Spinal cord (tissue), 10 donors: ENCODE data around the gene PA2G4. TPM values are rescaled to one million over a fixed set of nuclear protein-coding genes. Genes with fewer than 3 reads are reported as not detected.

Experiments
- DNase-seq, 6 donors: peaks; one replicate each; pipeline versions ENCODE4 v3.0.0 to v3.0.0-alpha.2; 2013 to 2015; ENCODE audit warnings: low spot score in 6 of 6, low read depth in 4 of 6
- H3K27ac ChIP-seq: one replicate; pipeline ENCODE4 v1.5.1; 2013; ENCODE audit warnings: low read depth, low read length, control low read depth
- H3K27me3 ChIP-seq: one replicate; pipeline ENCODE4 v1.6.1; 2013; ENCODE audit warnings: low read length; ENCODE audit not compliant: control insufficient read depth, insufficient read depth
- H3K36me3 ChIP-seq: one replicate; pipeline ENCODE4 v1.6.1; 2013; ENCODE audit warnings: low read length; ENCODE audit not compliant: control insufficient read depth, insufficient read depth
- H3K4me1 ChIP-seq: one replicate; pipeline ENCODE4 v1.6.1; 2013; ENCODE audit warnings: low read length; ENCODE audit not compliant: control insufficient read depth, insufficient read depth
- H3K4me3 ChIP-seq: one replicate; pipeline ENCODE4 v1.5.1; 2013; ENCODE audit warnings: low read depth, low read length, control low read depth
- H3K9me3 ChIP-seq: one replicate; pipeline ENCODE4 v1.6.1; 2013; ENCODE audit warnings: low read length; ENCODE audit not compliant: control insufficient read depth, insufficient read depth
- WGBS: methylation state at CpG from one replicate; pipeline ENCODE4 v1.1.5; 2013; ENCODE audit warnings: missing lambda C conversion rate; ENCODE audit not compliant: insufficient coverage; 5-methylcytosine and 5-hydroxymethylcytosine counted together
- polyA plus RNA-seq, 2 donors: library from polyadenylated mRNA; unstranded; fragments of 120-200 nt; gene quantifications; one replicate each; pipeline ENCODE4 v1.2.1, GENCODE V29; 2013; ENCODE audit not compliant: insufficient read length in 2 of 2
- total RNA-seq, 2 donors: library from RNA; depleted of rRNA in 1 of 2; stranded (reverse); fragments of 120-200 nt in 1 of 2; fragments of >200 nt in 1 of 2; gene quantifications; one replicate each; pipeline versions ENCODE4 v1.2.3 to v1.2.4, GENCODE V29; 2013 to 2014
- donor health status: healthy.

PA2G4 gene
- total and polyA plus RNA-seq, 4 donors: 63.6 to 126 (median 114) TPM

DNA sequence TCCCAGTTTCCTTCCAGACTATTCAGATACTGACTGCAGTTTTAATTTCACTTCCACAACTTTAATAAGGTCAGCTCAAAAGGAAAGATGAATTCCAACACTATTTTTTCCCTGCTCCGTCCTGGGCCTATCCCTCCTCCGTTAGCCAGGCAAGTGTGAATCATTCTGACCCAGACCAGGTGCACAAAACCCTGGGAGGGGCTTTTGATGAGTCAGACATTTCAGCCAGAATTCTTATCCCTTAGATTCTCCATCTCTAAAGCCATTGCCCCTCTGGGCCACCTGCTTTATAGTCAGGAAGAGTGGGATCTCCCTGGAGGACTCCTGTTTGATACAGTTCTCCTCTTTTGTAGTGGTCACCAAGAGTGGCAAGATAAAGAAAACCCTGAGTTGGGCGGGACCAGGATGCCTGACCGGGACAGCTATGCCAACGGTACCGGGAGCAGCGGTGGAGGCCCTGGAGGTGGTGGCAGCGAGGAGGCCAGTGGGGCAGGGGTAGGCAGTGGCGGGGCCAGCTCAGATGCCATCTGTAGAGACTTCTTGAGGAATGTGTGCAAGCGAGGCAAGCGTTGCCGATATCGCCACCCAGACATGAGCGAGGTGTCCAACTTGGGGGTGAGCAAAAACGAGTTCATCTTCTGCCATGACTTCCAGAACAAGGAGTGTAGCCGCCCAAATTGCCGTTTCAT is 15.9 kb downstream of the PA2G4 start:
- WGBS: 97% methylated on average over 14 of the region's 17 CpGs
- no peak overlapping the region for H3K27ac ChIP-seq
- no peaks in the 10 kb centered on the region for H3K9me3 ChIP-seq
- H3K4me3 ChIP-seq: no peak overlapping the region
- H3K27me3 ChIP-seq: no peaks in the 10 kb centered on the region
- no peak for DNase-seq
- H3K36me3 ChIP-seq: peaks cover 27% of the 10 kb centered on the region
- peaks cover 19% of the 10 kb centered on the region for H3K4me1 ChIP-seq

DNA sequence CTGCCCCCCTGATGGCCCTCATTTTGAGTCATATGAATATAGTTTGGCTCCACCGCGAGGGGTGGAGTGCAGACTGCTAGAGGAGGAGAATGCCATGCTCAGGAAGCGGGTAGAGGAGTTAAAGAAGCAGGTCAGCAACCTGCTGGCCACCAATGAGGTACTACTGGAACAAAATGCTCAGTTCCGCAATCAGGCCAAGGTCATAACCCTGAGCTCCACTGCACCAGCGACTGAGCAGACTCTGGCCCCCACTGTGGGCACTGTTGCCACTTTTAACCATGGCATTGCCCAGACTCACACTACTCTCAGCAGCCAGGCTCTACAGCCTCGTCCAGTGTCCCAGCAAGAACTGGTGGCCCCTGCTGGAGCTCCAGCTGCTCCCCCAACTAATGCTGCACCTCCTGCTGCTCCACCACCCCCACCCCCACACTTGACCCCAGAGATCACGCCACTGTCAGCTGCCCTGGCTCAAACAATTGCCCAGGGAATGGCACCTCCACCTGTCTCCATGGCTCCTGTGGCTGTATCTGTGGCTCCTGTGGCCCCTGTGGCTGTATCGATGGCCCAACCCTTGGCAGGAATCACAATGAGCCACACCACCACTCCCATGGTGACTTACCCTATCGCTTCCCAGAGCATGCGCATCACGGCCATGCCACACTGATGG is 17.0 kb downstream of the PA2G4 start:
- Histone ChIP-seq H3K4me1 (peaks cover 16% of the 10 kb centered on the region), H3K4me3 (no peak overlapping the region), H3K27ac (no peak overlapping the region), H3K27me3 (no peaks in the 10 kb centered on the region), H3K36me3 (peaks cover 28% of the 10 kb centered on the region), H3K9me3 (no peaks in the 10 kb centered on the region)
- 88% methylated on average over 11 of the region's 11 CpGs for WGBS
- DNase-seq: no peak

DNA sequence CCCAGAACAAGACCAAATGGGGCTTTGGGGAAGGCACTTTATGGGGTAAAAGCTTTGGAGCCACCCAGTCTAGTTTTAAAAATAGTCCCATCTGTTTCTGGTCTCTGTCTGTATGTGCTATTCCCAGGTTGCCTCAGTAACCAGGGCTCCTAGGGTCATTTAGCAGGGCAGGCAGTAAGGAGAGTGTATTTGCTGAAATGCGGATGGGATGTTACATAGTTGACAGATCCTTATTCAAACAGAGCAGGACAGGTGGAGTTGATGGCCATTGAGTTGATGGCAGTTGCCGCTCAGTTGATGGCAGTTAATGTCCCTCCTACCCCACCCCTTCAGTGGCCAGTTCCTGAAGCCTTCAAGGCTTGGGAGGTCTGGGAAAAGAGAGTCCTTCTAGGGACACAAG is 18.3 kb downstream of the PA2G4 start:
- no peak overlapping the region for H3K4me3 ChIP-seq
- H3K9me3 ChIP-seq: no peaks in the 10 kb centered on the region
- peaks cover 28% of the 10 kb centered on the region for H3K36me3 ChIP-seq
- no peaks in the 10 kb centered on the region for H3K27me3 ChIP-seq
- H3K4me1 ChIP-seq: peaks cover 17% of the 10 kb centered on the region
- DNase-seq: no peak
- no peak overlapping the region for H3K27ac ChIP-seq
- WGBS: no CpG with 5 or more reads among the region's 2 CpGs

DNA sequence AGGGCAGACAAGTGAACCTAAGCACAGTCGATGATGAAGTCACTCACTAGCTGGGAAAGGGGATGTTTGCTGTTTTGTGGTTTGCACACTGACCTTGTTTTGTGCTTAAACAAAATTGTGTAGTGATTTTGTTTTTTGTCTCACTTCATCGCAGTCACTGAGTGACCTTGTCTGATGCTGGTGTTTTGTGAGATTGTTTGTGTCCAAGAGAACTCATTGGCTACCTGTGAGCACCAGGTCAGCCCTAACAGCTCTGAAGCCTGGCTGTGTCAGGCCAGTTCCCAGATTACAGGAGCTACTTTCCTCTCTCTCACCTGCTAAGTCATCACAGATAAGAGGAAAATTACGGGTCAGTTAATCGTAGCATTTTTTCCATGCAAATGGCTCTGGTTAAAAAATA is 19.8 kb downstream of the PA2G4 start:
- H3K27ac ChIP-seq: no peak overlapping the region
- peaks cover 19% of the 10 kb centered on the region for H3K4me1 ChIP-seq
- no peaks in the 10 kb centered on the region for H3K9me3 ChIP-seq
- no peak overlapping the region for H3K4me3 ChIP-seq
- no peaks in the 10 kb centered on the region for H3K27me3 ChIP-seq
- no peak for DNase-seq
- 94% methylated on average over 4 of the region's 4 CpGs for WGBS
- H3K36me3 ChIP-seq: peaks cover 28% of the 10 kb centered on the region

DNA sequence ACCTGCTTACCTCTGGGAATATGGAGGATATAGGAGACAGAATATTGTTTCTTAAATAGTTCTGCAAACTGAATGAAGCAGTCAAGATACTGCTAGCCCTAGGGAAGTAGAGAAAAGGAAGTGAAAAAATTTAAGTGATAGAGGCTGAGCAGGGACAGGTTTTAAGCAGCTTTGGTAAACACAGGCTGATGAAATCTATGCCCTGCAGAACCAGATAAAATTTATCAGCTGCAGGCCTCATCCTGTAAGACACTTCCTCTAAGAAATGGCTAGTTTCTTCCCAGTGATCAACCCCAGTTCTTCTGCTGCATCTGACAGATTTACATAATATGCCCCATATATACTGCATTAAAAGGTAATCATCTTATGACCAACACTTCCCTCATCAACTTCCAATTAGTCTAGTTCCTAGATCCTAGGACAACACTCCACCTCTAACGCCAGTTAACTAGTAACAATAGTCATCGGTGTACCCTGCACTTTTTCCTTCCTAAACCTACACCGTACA is 22.4 kb downstream of the PA2G4 start:
- DNase-seq: no peak
- WGBS: 83% methylated on average over 3 of the region's 3 CpGs
- Histone ChIP-seq H3K4me1 (peaks cover 30% of the 10 kb centered on the region), H3K36me3 (peaks cover 27% of the 10 kb centered on the region), H3K27ac (peak overlapping the region; percentile 86), H3K9me3 (no peaks in the 10 kb centered on the region), H3K27me3 (no peaks in the 10 kb centered on the region), H3K4me3 (no peak overlapping the region)

DNA sequence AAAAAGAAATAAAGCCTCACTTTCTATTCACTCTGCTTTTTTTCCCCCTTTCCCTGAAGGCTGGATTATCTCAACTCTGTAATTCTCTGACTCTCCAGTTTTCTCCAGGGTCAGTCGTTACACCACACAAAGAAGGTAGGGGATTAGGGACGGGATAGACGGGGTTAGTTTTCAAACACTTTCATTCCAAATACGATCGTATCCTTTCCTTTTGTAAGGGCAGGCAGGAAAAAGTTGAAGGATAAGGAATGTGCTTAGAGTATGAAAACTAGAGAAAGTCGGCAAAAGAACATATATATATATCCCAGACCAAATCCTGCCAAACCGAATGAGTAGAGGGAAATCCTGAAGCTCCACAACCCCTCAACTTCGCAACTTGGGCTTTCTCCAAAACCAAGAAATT is 23.1 kb downstream of the PA2G4 start:
- H3K9me3 ChIP-seq: no peaks in the 10 kb centered on the region
- DNase-seq: no peak
- H3K4me1 ChIP-seq: peaks cover 30% of the 10 kb centered on the region
- H3K36me3 ChIP-seq: peaks cover 29% of the 10 kb centered on the region
- H3K27ac ChIP-seq: peak overlapping the region; percentile 86
- peak overlapping the region; percentile 91 for H3K4me3 ChIP-seq
- no peaks in the 10 kb centered on the region for H3K27me3 ChIP-seq
- WGBS: 0% methylated on average over 2 of the region's 8 CpGs

DNA sequence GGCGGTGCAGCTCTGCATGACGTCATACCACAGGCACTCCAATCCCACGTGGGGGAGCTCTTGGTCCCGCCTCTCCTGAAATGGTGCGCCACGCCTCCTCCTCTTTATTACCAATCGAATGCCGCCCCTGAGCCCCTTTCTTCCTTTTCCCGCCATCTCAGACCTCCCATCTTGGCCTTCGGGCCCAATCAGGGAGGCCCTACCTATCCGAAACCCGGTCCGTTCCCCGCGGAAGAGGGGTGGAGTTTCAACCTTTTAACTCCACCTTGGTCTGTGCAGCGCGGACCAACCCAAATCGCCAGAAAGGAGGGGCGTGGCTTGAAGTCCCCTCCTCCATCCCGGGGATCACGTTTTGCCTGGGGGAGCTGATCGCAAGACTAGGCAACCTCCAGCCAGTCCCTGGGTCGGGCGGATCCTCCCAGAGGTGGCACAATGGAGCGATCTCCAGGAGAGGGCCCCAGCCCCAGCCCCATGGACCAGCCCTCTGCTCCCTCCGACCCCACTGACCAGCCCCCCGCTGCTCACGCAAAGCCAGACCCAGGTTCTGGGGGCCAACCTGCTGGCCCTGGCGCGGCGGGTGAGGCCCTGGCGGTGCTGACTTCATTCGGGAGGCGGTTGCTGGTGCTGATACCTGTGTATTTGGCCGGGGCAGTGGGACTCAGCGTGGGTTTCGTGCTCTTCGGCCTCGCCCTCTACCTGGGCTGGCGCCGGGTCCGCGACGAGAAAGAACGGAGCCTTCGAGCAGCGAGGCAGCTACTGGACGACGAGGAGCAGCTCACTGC is 23.7 kb downstream of the PA2G4 start, which contains the start of gene ESYT1:
Gene ESYT1 (plus strand): TSS at position 380 of the 782 bp plus-strand sequence. CDS start 53 bp downstream, at position 433.
- H3K27ac ChIP-seq: peak within 1 kb of the TSS; percentile 92
- H3K4me1 ChIP-seq: peaks cover 30% of the 10 kb centered on the region
- H3K36me3 ChIP-seq: peaks cover 35% of the 10 kb centered on the region
- no peaks in the 10 kb centered on the region for H3K27me3 ChIP-seq
- DNase-seq: peak in 5 of 6 donors; percentile 95 to 100 (median 98)
- no peaks in the 10 kb centered on the region for H3K9me3 ChIP-seq
- WGBS: under 1% methylated on average over 48 of the region's 49 CpGs
- H3K4me3 ChIP-seq: peak within 1 kb of the TSS; percentile 91

DNA sequence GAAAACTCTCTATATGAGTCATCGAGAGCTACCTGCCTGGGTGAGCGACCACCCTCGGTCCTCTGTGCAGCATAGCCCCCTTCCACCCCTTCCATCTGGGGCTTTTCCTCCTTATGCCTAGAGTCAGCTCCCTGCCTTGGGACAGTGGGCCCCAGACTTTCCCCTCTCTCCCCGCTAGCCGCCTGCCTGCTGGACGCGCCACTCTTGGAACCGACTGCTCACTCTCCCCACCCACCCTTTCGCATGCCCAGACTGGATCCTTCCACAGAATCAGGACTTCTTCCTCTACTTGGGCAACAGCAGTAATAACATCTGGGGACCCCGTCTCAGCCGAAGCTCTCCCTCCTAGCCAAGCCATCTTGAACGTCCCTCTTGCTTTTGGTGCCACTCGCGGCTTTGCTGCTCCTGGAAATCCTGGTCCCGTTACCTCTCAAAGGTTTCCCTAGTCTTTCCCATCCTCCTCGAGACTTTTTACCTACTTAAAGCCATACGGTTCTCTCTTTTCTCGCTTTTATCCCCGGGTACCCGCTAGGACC is 24.4 kb downstream of the PA2G4 start:
- peaks cover 39% of the 10 kb centered on the region for H3K36me3 ChIP-seq
- H3K27ac ChIP-seq: peak overlapping the region; percentile 92
- peaks cover 30% of the 10 kb centered on the region for H3K4me1 ChIP-seq
- peak overlapping the region; percentile 91 for H3K4me3 ChIP-seq
- H3K9me3 ChIP-seq: no peaks in the 10 kb centered on the region
- WGBS: under 1% methylated on average over 20 of the region's 20 CpGs
- DNase-seq: peak in 2 of 6 donors; percentile 32 to 51
- no peaks in the 10 kb centered on the region for H3K27me3 ChIP-seq

DNA sequence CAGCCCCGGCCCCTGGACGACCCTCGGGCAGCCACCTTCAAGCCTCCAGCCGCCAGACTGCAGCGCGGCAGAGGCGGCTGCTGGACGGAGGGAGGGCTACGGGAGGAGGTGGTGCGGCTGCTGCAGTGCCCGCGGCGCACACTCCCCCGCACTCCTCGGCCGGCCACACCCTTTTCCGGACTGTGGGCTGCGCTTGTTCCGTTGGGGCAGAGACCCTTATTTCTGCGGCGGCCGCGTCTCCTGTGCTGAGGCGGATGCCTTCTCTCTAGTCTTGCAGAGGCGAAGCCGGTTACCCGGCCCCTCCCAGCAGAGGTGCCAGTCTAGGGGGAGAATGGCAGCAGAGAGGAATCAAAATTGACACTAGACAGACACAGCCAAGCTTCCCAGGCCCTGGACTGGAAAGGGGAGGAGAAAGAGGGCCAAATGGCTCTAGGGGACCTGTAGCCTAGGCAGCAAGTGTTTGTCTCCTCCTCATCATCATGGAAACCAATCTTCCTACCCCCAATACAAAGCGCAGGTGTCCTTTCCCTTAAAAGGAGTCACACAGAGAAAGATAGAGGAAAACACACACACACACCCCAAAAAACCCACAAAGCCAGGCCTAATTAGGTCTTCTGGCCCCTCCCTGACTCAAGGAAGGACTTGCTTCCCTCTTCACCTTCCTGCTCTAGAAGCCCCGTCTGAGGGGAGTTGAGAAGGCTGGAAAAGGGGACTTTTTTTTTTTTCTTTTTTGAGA is 25.0 kb downstream of the PA2G4 start:
- H3K27me3 ChIP-seq: no peaks in the 10 kb centered on the region
- H3K27ac ChIP-seq: peak overlapping the region; percentile 92
- peak overlapping the region; percentile 91 for H3K4me3 ChIP-seq
- WGBS: under 1% methylated on average over 23 of the region's 29 CpGs
- H3K4me1 ChIP-seq: peaks cover 30% of the 10 kb centered on the region
- no peaks in the 10 kb centered on the region for H3K9me3 ChIP-seq
- H3K36me3 ChIP-seq: peaks cover 46% of the 10 kb centered on the region
- peak in 2 of 6 donors; percentile 56 to 66 for DNase-seq
